Tibial nerve (tissue), 4 donors: ENCODE results near the gene ZNF211. TPM values are rescaled to one million over a fixed set of nuclear protein-coding genes. Genes with fewer than 3 reads are reported as not detected.

ENCODE experiments used
- DNase-seq, 2 donors: peaks; one replicate each; pipeline ENCODE4 v3.0.0-alpha.2; 2019; ENCODE audit warnings: low spot score in 2 of 2
- H3K27ac ChIP-seq, 4 donors: fragments of 200-600 bp; sonication (generic) in 3 of 4; one replicate each; pipeline ENCODE4 v1.5.1; 2017 to 2019; ENCODE audit warnings: mild to moderate bottlenecking in 1 of 4
- H3K27me3 ChIP-seq, 2 donors: fragments of 200-600 bp; sonication (generic) in 1 of 2; one replicate each; pipeline versions ENCODE4 v1.5.1 to v1.6.0; 2017 to 2019
- H3K36me3 ChIP-seq, 3 donors: fragments of 200-600 bp; sonication (generic); one replicate each; pipeline ENCODE4 v1.5.1; 2018 to 2019
- H3K4me1 ChIP-seq, 4 donors: fragments of 200-600 bp; sonication (generic) in 3 of 4; one replicate each; pipeline ENCODE4 v1.5.1; 2017 to 2019
- H3K4me3 ChIP-seq, 4 donors: fragments of 200-600 bp; sonication (generic) in 3 of 4; one replicate each; pipeline ENCODE4 v1.5.1; 2017 to 2019; ENCODE audit warnings: mild to moderate bottlenecking in 1 of 4, moderate library complexity in 1 of 4
- H3K9me3 ChIP-seq, 4 donors: fragments of 200-600 bp; sonication (generic) in 3 of 4; one replicate each; pipeline ENCODE4 v1.5.1; 2017 to 2019
- EP300 ChIP-seq, 2 donors: sonication (generic); formaldehyde crosslinking; IDR thresholded peaks; one replicate each; pipeline ENCODE4 v1.6.1; 2017; ENCODE audit warnings: antibody characterized with exemption in 2 of 2, mild to moderate bottlenecking in 1 of 2
- POLR2A ChIP-seq, 2 donors: fragments of 450-650 bp; IDR thresholded peaks; one replicate each; pipeline ENCODE4 v1.6.1; 2017; ENCODE audit warnings: antibody characterized with exemption in 2 of 2, mild to moderate bottlenecking in 2 of 2, moderate library complexity in 2 of 2
- WGBS, 2 donors: methylation state at CpG; one replicate each; pipeline ENCODE4 v1.1.5; 2018; 5-methylcytosine and 5-hydroxymethylcytosine counted together
- total RNA-seq, 4 donors: library from RNA; depleted of rRNA; stranded (reverse); fragments of >200 nt; gene quantifications; one replicate each; pipeline ENCODE4 v1.1.0, GENCODE V29; 2016
- TF ChIP-seq, protein P1 (sequence below), 5 experiments: fragments of 200-600 bp in 3 of 5; fragments of 450-650 bp in 2 of 5; sonication (generic) in 3 of 5; IDR thresholded peaks; one replicate each; pipeline ENCODE4 v1.5.1; 2016 to 2019; ENCODE audit warnings: antibody characterized with exemption in 5 of 5, mild to moderate bottlenecking in 3 of 5, moderate library complexity in 2 of 5

Gene ZNF211
- total RNA-seq, 4 donors from 2014 or later, result 5.9 to 18.6 (median 14.0) TPM

DNA sequence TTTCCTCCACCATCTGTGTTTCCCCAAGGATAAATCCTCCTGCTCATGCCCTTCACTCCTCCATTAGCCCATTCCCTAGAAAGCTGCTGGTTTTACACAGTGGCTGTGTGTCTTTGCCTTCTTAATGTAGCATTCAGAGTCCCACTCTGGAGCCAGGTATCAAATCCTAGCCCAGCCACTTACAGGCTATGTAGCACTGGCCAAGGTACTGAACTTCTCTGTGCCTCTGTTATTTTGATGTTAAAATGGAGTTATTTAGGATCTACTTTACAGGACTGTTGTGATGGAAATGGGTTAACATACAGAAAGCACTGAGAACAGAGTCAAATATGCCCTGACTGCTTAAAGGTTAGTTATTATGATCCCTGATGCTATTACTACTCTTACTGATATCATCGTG lies 34.3 kb downstream of the ZNF211 start:
- H3K9me3 ChIP-seq, result peaks cover 0 to 20% (median 0%) of the 10 kb centered on the region in 4 donors
- TF ChIP-seq, protein P1, sequence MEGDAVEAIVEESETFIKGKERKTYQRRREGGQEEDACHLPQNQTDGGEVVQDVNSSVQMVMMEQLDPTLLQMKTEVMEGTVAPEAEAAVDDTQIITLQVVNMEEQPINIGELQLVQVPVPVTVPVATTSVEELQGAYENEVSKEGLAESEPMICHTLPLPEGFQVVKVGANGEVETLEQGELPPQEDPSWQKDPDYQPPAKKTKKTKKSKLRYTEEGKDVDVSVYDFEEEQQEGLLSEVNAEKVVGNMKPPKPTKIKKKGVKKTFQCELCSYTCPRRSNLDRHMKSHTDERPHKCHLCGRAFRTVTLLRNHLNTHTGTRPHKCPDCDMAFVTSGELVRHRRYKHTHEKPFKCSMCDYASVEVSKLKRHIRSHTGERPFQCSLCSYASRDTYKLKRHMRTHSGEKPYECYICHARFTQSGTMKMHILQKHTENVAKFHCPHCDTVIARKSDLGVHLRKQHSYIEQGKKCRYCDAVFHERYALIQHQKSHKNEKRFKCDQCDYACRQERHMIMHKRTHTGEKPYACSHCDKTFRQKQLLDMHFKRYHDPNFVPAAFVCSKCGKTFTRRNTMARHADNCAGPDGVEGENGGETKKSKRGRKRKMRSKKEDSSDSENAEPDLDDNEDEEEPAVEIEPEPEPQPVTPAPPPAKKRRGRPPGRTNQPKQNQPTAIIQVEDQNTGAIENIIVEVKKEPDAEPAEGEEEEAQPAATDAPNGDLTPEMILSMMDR (IDR thresholded peaks at IDR 0.05), result no peak
- TF ChIP-seq POLR2A (IDR thresholded peaks at IDR 0.05), result no peak
- TF ChIP-seq EP300 (IDR thresholded peaks at IDR 0.05), result no peak
- H3K27ac ChIP-seq, result no peak overlapping the region
- H3K36me3 ChIP-seq, result no peaks in the 10 kb centered on the region
- peaks cover 0 to 5% (median 2%) of the 10 kb centered on the region in 4 donors for H3K4me1 ChIP-seq
- H3K4me3 ChIP-seq, result no peak overlapping the region
- 88 to 94% methylated on average over 1 of the region's 1 CpG for WGBS, 2 donors
- DNase-seq, result no peak
- peaks cover 0 to 3% of the 10 kb centered on the region in 2 donors for H3K27me3 ChIP-seq

DNA sequence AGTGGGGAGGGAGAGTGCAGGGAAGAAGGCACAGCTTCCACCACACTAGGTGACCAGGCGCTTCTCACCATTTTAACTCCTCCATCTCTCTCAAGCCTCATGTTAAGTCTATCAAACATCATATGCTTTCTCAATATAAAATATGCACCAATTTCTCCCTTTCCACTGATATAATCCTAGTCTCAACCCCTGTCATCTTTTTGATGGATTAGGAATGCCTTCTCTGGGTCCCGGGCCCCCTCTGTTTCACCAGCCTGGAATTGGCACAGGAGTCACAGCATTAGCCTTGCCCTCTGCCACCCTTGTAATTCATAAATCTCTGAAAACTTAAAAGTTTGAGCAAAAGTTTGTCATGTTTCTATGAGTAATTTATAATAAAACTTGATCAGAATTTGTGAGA lies 35.7 kb downstream of the ZNF211 start, which contains the start of gene ZSCAN4:
Gene ZSCAN4 (plus strand): TSS at position 301 of the 400 bp plus-strand sequence. CDS start 7,211 bp downstream, outside the sequence.
- TF ChIP-seq POLR2A (IDR thresholded peaks at IDR 0.05) (no peak), EP300 (IDR thresholded peaks at IDR 0.05) (no peak)
- TF ChIP-seq, protein P1 (IDR thresholded peaks at IDR 0.05), result no peak
- no peak within 1 kb of the TSS for H3K27ac ChIP-seq
- peaks cover 0 to 5% (median 2%) of the 10 kb centered on the region in 4 donors for H3K4me1 ChIP-seq
- no peak within 1 kb of the TSS for H3K4me3 ChIP-seq
- H3K36me3 ChIP-seq, result no peaks in the 10 kb centered on the region
- no peak for DNase-seq
- 88 to 95% methylated on average over 2 of the region's 2 CpGs for WGBS, 2 donors
- peaks cover 0 to 20% (median 0%) of the 10 kb centered on the region in 4 donors for H3K9me3 ChIP-seq
- peaks cover 0 to 1% of the 10 kb centered on the region in 2 donors for H3K27me3 ChIP-seq

DNA sequence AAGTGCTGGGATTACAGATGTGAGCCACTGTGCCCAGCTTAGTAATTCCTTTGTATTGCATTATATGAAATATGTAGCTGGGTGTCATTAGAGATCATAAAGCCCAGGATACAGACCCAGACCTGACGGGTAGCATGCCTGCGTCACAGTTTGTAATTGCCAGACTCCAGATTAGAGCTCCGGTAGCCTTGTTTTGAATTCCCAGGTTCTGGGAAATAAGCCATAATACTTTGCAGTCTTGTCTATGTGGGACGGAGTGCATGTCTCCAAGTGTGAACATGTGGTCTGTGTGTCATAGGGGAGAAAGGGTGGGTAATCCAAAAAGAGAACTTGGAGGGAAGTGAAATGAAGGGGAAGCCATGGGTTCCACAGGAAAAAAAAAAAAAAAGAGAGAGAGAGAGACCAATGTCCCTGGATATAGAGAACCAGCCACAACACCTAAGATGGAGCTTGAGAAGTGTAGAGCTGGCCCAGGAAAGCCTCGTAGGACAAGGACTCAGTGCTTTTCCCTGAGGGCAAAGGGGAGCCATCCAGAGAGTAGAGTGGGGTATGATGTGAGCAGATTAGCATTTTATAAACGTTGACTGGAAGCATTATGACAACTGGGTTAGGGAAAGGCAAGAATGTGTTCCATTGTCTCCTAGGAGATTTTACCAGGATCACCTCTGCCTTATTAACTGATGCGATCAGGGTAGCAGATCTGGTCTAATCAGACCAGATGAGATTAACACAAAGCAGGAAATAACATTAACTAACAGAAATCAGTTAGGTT lies 38.3 kb downstream of the ZNF211 start:
- no peak overlapping the region for H3K27ac ChIP-seq
- H3K4me1 ChIP-seq, result no peaks in the 10 kb centered on the region
- TF ChIP-seq POLR2A (IDR thresholded peaks at IDR 0.05) (no peak), EP300 (IDR thresholded peaks at IDR 0.05) (no peak)
- TF ChIP-seq, protein P1 (IDR thresholded peaks at IDR 0.05), result no peak
- H3K4me3 ChIP-seq, result no peak overlapping the region
- DNase-seq, result no peak
- no peaks in the 10 kb centered on the region for H3K27me3 ChIP-seq
- H3K9me3 ChIP-seq, result peaks cover 0 to 23% (median 0%) of the 10 kb centered on the region in 4 donors
- WGBS, 2 donors, result 59 to 60% methylated on average over 7 of the region's 7 CpGs
- no peaks in the 10 kb centered on the region for H3K36me3 ChIP-seq

DNA sequence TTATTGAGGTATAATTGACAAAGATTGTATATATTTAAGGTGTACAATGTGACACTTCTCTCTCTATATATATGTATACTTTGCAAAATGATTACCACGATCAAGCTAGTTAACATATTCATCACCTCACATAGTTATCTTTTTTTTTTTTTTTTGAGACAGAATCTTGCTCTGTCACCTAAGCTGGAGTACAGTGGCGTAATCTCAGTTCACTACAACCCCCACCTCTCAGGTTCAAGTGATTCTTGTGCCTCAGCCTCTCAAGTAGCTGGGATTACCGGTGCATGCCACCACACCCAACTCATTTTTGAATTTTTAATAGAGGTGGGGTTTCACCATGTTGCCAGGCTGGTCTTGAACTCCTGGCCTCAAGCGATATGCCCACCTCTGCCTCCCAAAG lies 39.5 kb downstream of the ZNF211 start:
- no peaks in the 10 kb centered on the region for H3K4me1 ChIP-seq
- H3K27me3 ChIP-seq, result no peaks in the 10 kb centered on the region
- no peak for DNase-seq
- no peaks in the 10 kb centered on the region for H3K36me3 ChIP-seq
- no peak overlapping the region for H3K4me3 ChIP-seq
- peaks cover 0 to 30% (median 0%) of the 10 kb centered on the region in 4 donors for H3K9me3 ChIP-seq
- H3K27ac ChIP-seq, result no peak overlapping the region
- no peak for TF ChIP-seq EP300 (IDR thresholded peaks at IDR 0.05)
- TF ChIP-seq, protein P1 (IDR thresholded peaks at IDR 0.05), result no peak
- TF ChIP-seq POLR2A (IDR thresholded peaks at IDR 0.05), result no peak
- WGBS, 2 donors, result 76 to 77% methylated on average over 4 of the region's 4 CpGs

DNA sequence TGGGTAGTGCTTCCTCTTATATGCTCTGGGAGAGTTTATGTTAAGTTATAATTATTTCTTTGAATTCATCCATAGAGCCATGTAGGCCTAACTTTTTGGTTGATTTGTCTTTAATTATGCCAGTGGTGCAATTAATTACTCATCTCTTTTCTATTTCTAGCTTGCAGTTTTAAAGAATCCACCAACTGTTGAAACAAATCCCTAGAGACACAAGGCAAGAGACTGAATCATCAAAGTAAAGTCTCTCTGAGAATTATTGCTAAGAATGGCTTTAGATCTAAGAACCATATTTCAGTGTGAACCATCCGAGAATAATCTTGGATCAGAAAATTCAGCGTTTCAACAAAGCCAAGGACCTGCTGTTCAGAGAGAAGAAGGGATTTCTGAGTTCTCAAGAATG lies 42.9 kb downstream of the ZNF211 start:
- no peaks in the 10 kb centered on the region for H3K27me3 ChIP-seq
- 70 to 74% methylated on average over 2 of the region's 2 CpGs for WGBS, 2 donors
- TF ChIP-seq, protein P1 (IDR thresholded peaks at IDR 0.05), result no peak
- TF ChIP-seq EP300 (IDR thresholded peaks at IDR 0.05) (no peak), POLR2A (IDR thresholded peaks at IDR 0.05) (no peak)
- peaks cover 0 to 36% (median 0%) of the 10 kb centered on the region in 4 donors for H3K9me3 ChIP-seq
- no peaks in the 10 kb centered on the region for H3K4me1 ChIP-seq
- no peaks in the 10 kb centered on the region for H3K36me3 ChIP-seq
- DNase-seq, result no peak
- no peak overlapping the region for H3K4me3 ChIP-seq
- no peak overlapping the region for H3K27ac ChIP-seq
